ENCODE measurements around the gene NAT8L.

DNA sequence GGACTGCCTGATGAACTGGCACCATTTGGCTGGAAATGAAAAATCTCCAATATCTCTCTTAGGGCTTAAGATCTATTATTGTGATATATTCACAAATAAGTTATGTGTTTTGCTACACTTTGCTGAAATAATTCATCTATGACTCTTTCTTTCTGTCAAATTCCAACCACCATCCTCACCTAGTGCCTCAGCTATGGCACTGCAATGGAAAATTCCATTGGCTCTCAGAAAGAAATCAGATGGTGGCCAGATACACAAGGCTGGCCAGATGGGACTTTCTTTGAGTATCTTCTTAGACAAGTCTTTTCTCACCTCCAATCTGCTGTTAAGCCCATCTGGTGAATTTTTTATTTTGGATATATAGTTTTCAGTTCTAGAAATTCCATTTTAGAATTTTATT, 28.0 kb downstream of the NAT8L start:
- TF ChIP-seq, protein P1, sequence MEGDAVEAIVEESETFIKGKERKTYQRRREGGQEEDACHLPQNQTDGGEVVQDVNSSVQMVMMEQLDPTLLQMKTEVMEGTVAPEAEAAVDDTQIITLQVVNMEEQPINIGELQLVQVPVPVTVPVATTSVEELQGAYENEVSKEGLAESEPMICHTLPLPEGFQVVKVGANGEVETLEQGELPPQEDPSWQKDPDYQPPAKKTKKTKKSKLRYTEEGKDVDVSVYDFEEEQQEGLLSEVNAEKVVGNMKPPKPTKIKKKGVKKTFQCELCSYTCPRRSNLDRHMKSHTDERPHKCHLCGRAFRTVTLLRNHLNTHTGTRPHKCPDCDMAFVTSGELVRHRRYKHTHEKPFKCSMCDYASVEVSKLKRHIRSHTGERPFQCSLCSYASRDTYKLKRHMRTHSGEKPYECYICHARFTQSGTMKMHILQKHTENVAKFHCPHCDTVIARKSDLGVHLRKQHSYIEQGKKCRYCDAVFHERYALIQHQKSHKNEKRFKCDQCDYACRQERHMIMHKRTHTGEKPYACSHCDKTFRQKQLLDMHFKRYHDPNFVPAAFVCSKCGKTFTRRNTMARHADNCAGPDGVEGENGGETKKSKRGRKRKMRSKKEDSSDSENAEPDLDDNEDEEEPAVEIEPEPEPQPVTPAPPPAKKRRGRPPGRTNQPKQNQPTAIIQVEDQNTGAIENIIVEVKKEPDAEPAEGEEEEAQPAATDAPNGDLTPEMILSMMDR (IDR thresholded peaks at IDR 0.05; ENCODE audit: extremely low read depth in 1 of 2, insufficient read depth in 1 of 2, low read depth in 1 of 2, low read length in 2 of 2), result no peak
- TF ChIP-seq POLR2A (IDR thresholded peaks at IDR 0.05; ENCODE audit: low read depth, low read length), result no peak
- no peak for TF ChIP-seq EZH2 (IDR thresholded peaks at IDR 0.05; ENCODE audit: borderline replicate concordance, low read depth, low read length, severe bottlenecking)
- TF ChIP-seq POLR2AphosphoS5 (IDR thresholded peaks at IDR 0.05; ENCODE audit: insufficient read depth, low read depth, low read length), result no peak
- no peak for TF ChIP-seq JUN (IDR thresholded peaks at IDR 0.05; ENCODE audit: borderline replicate concordance, insufficient read depth, insufficient read length, low read depth)
- TF ChIP-seq, protein P2, sequence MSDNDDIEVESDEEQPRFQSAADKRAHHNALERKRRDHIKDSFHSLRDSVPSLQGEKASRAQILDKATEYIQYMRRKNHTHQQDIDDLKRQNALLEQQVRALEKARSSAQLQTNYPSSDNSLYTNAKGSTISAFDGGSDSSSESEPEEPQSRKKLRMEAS (IDR thresholded peaks at IDR 0.05; ENCODE audit: insufficient read depth, insufficient read length), result no peak

All from endothelial cell of umbilical vein (primary cell).